ENCODE data around the gene ZSWIM8. TPM values are rescaled to one million over a fixed set of nuclear protein-coding genes. Genes with fewer than 3 reads are reported as not detected.

The ZSWIM8 gene
- total RNA-seq, 4 donors from 2014 or later = 94.5 to 530 (median 188) TPM

GRCh38 chr10:73841526-73842285 lies 56.3 kb downstream of the ZSWIM8 start:
- peaks cover 0 to 62% (median 22%) of the 10 kb centered on the region in 4 donors for H3K36me3 ChIP-seq
- H3K27me3 ChIP-seq = no peaks in the 10 kb centered on the region
- TF ChIP-seq EP300 (IDR thresholded peaks at IDR 0.05; ENCODE audit: low read depth) = no peak
- no peak for TF ChIP-seq POLR2AphosphoS5 (IDR thresholded peaks at IDR 0.05)
- TF ChIP-seq, protein P1, sequence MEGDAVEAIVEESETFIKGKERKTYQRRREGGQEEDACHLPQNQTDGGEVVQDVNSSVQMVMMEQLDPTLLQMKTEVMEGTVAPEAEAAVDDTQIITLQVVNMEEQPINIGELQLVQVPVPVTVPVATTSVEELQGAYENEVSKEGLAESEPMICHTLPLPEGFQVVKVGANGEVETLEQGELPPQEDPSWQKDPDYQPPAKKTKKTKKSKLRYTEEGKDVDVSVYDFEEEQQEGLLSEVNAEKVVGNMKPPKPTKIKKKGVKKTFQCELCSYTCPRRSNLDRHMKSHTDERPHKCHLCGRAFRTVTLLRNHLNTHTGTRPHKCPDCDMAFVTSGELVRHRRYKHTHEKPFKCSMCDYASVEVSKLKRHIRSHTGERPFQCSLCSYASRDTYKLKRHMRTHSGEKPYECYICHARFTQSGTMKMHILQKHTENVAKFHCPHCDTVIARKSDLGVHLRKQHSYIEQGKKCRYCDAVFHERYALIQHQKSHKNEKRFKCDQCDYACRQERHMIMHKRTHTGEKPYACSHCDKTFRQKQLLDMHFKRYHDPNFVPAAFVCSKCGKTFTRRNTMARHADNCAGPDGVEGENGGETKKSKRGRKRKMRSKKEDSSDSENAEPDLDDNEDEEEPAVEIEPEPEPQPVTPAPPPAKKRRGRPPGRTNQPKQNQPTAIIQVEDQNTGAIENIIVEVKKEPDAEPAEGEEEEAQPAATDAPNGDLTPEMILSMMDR (IDR thresholded peaks at IDR 0.05) = no peak
- TF ChIP-seq POLR2A (IDR thresholded peaks at IDR 0.05) = no peak
- no peak overlapping the region for H3K4me3 ChIP-seq
- H3K4me1 ChIP-seq = peaks cover 0 to 3% (median 0%) of the 10 kb centered on the region in 4 donors
- 78 to 85% methylated on average over 3 to 9 of the region's 9 CpGs for WGBS, 2 donors (ENCODE audit: low coverage in 1 of 2)
- intact Hi-C loops (cut with DNase I; ENCODE audit: low total_unique reads) = no loop called here
- in situ Hi-C loops (cut with MboI; ENCODE audit: low pct_ligation_motif_present in 1 of 4, low pct_unique_long_range_greater_than_20kb in 1 of 4, low sequenced_read_pairs in 3 of 4) = no loop called here
- H3K9me3 ChIP-seq = no peaks in the 10 kb centered on the region
- H3K27ac ChIP-seq = no peak overlapping the region
- no peak for DNase-seq

DNA sequence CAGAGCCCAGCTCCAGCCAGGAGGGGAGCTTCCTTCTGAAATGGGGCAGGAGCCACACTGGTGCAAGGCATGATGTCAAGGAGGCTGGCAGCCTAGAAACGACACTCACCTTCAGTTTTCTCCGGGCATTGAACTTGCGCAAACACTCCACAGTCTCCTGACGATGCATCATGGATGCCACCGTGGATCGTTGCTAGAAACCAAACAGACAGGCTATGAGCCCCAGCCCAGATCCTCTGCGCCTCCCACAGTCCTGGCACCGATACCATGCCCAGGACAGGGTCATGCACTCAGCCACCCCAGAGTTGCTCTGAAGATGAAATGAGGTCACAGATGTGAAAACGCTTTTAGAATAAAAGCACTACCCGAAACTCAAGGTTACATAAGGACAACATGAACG lies 56.9 kb downstream of the ZSWIM8 start:
- no peak overlapping the region for H3K4me3 ChIP-seq
- peaks cover 0 to 61% (median 23%) of the 10 kb centered on the region in 4 donors for H3K36me3 ChIP-seq
- TF ChIP-seq, protein P1 (IDR thresholded peaks at IDR 0.05) = no peak
- no peak for TF ChIP-seq POLR2A (IDR thresholded peaks at IDR 0.05)
- TF ChIP-seq POLR2AphosphoS5 (IDR thresholded peaks at IDR 0.05) = no peak
- TF ChIP-seq EP300 (IDR thresholded peaks at IDR 0.05; ENCODE audit: low read depth) = no peak
- no peak for DNase-seq
- in situ Hi-C loops (cut with MboI; ENCODE audit: low pct_ligation_motif_present in 1 of 4, low pct_unique_long_range_greater_than_20kb in 1 of 4, low sequenced_read_pairs in 3 of 4) (no loop called here), intact Hi-C loops (cut with DNase I; ENCODE audit: low total_unique reads) (no loop called here)
- no peaks in the 10 kb centered on the region for H3K27me3 ChIP-seq
- H3K27ac ChIP-seq = no peak overlapping the region
- H3K4me1 ChIP-seq = peaks cover 0 to 3% (median 0%) of the 10 kb centered on the region in 4 donors
- WGBS, 2 donors (ENCODE audit: low coverage in 1 of 2) = 93% methylated on average over 11 of the region's 11 CpGs; no CpG with 5 or more reads in 1 of the 2 donors
- no peaks in the 10 kb centered on the region for H3K9me3 ChIP-seq

- no peaks in the 10 kb centered on the region for H3K27me3 ChIP-seq
- H3K4me3 ChIP-seq = no peak overlapping the region
- 39 to 64% methylated on average over 4 to 5 of the region's 5 CpGs for WGBS, 2 donors (ENCODE audit: low coverage in 1 of 2)
- peaks cover 0 to 60% (median 24%) of the 10 kb centered on the region in 4 donors for H3K36me3 ChIP-seq
- intact Hi-C loops (cut with DNase I; ENCODE audit: low total_unique reads) = no loop called here
- in situ Hi-C loops (cut with MboI; ENCODE audit: low pct_ligation_motif_present in 1 of 4, low pct_unique_long_range_greater_than_20kb in 1 of 4, low sequenced_read_pairs in 3 of 4) = no loop called here
- TF ChIP-seq POLR2A (IDR thresholded peaks at IDR 0.05) = no peak
- TF ChIP-seq, protein P1 (IDR thresholded peaks at IDR 0.05) = no peak
- no peak for TF ChIP-seq POLR2AphosphoS5 (IDR thresholded peaks at IDR 0.05)
- no peak for TF ChIP-seq EP300 (IDR thresholded peaks at IDR 0.05; ENCODE audit: low read depth)
- H3K9me3 ChIP-seq = no peaks in the 10 kb centered on the region
- no peaks in the 10 kb centered on the region for H3K4me1 ChIP-seq
- no peak overlapping the region for H3K27ac ChIP-seq
- DNase-seq = no peak
Measured at GRCh38 chr10:73843261-73843660, 57.9 kb downstream of the ZSWIM8 start.

DNA sequence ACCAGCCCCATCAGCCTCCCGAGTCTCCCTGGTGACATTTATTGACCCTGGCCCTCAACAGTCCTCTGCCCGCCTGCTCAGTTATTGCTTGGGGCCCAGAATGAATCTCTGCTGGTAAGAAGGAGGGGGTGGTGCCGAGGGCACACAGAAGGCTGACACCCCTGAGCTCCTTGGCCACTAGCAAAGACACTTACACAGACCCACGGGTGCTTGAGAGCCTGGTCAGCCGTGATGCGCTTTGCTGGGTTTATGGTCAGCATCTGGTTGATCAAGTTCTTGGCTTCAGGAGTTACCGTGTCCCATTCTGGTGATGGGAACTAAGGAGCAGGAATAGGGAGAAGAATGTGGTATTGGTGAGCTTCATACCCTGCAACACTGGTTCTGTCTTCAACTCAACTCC lies 61.6 kb downstream of the ZSWIM8 start:
- WGBS, 2 donors (ENCODE audit: low coverage in 1 of 2) = 87 to 91% methylated on average over 3 to 7 of the region's 7 CpGs
- peaks cover 0 to 47% (median 21%) of the 10 kb centered on the region in 4 donors for H3K36me3 ChIP-seq
- TF ChIP-seq POLR2A (IDR thresholded peaks at IDR 0.05) (no peak), EP300 (IDR thresholded peaks at IDR 0.05; ENCODE audit: low read depth) (no peak)
- intact Hi-C loops (cut with DNase I; ENCODE audit: low total_unique reads) = no loop called here
- no peak overlapping the region for H3K4me3 ChIP-seq
- peaks cover 5 to 21% (median 12%) of the 10 kb centered on the region in 4 donors for H3K4me1 ChIP-seq
- H3K27me3 ChIP-seq = no peaks in the 10 kb centered on the region
- DNase-seq = no peak
- in situ Hi-C loops (cut with MboI; ENCODE audit: low pct_ligation_motif_present in 1 of 4, low pct_unique_long_range_greater_than_20kb in 1 of 4, low sequenced_read_pairs in 3 of 4) = loop anchor here in 3 of 4 donors (5.0 kb wide), 1 partner anchor 35 kb away; no protein-coding TSS in a partner anchor
- H3K27ac ChIP-seq = no peak overlapping the region
- H3K9me3 ChIP-seq = no peaks in the 10 kb centered on the region
